HCT116 (cell line): Measurements from ENCODE around the gene A3GALT2. TPM values are rescaled to one million over a fixed set of nuclear protein-coding genes. Genes with fewer than 3 reads are reported as not detected.

Experiments used
- ATAC-seq: fragments of 200-7000 bp; cut with Tn5 transposase; 2 replicates; pipeline ENCODE4 v1.9.1; 2020; ENCODE audit warnings: mild to moderate bottlenecking, moderate library complexity
- BruUV-seq: library from RNA; stranded (reverse); fragments of 400-500 nt; replicated peaks from 2 replicates; lab custom pipeline; 2021; lab: Mats Ljungman, UMichigan
- CTCF ChIA-PET: fragments of 300-600 bp; sonication (Branson Sonifier 250); formaldehyde crosslinking; loops from one replicate; lab custom pipeline; 2021; ENCODE audit warnings: antibody characterized with exemption; lab: Charles Lee
- POLR2A ChIA-PET: fragments of 300-600, 350-600 bp; sonication (Branson Sonifier 250); formaldehyde crosslinking; loops from one replicate; lab custom pipeline; 2021; ENCODE audit warnings: antibody characterized with exemption; lab: Charles Lee
- RAD21 ChIA-PET, 2 experiments: fragments of 300-600 bp; sonication (Branson Sonifier 250); formaldehyde crosslinking; loops; one replicate each; lab custom pipeline; 2023; ENCODE audit warnings: low total read pairs in 2 of 2; ENCODE audit not compliant: uncharacterized antibody in 2 of 2, unreplicated experiment in 2 of 2, low non-redundant PET in 1 of 2; lab: Charles Lee
- DNase-seq: peaks from one replicate; pipeline ENCODE4 v3.0.0-alpha.2; 2010; ENCODE audit warnings: low read depth, low spot score
- H2AFZ ChIP-seq: fragments of 200-600 bp; shearing (Covaris generic), sonication (generic); 2 replicates; pipeline ENCODE4 v1.6.1; 2017; ENCODE audit warnings: low read depth, mixed run types, mixed read lengths, antibody characterized with exemption, low read length; ENCODE audit not compliant: poor library complexity, severe bottlenecking
- H3K27ac ChIP-seq: 2 replicates; pipeline ENCODE4 v1.5.1; 2012; ENCODE audit warnings: low read depth, low read length
- H3K27me3 ChIP-seq: fragments of 200-600 bp; sonication (generic); 2 replicates; pipeline ENCODE4 v1.6.1; 2016; ENCODE audit warnings: mixed run types, low read length, mixed read lengths; ENCODE audit not compliant: insufficient read depth
- H3K36me3 ChIP-seq, 2 experiments: fragments of 200-500 bp in 1 of 2; fragments of 200-600 bp in 1 of 2; sonication (Bioruptor generic) in 1 of 2; sonication (generic) in 1 of 2; 2 replicates each; pipeline versions ENCODE4 v1.5.1 to v1.6.1; 2014 to 2016; ENCODE audit warnings: low read length in 2 of 2, inconsistent platforms in 1 of 2, mixed read lengths in 1 of 2, mixed run types in 1 of 2; ENCODE audit not compliant: insufficient read depth in 2 of 2, control insufficient read depth in 1 of 2
- H3K4me1 ChIP-seq, 2 experiments: fragments of 200-600 bp in 1 of 2; sonication (generic) in 1 of 2; 2 replicates each; pipeline versions ENCODE4 v1.5.1 to v1.6.1; 2012 to 2017; ENCODE audit warnings: low read length in 2 of 2, inconsistent platforms in 1 of 2, mild to moderate bottlenecking in 1 of 2, mixed read lengths in 1 of 2, mixed run types in 1 of 2, moderate library complexity in 1 of 2; ENCODE audit not compliant: insufficient read depth in 2 of 2, control insufficient read depth in 1 of 2
- H3K4me2 ChIP-seq: fragments of 200-600 bp; sonication (generic); 2 replicates; pipeline ENCODE4 v1.6.1; 2017; ENCODE audit warnings: mixed run types, low read length, mixed read lengths
- H3K4me3 ChIP-seq, 2 experiments: fragments of 200-600 bp in 1 of 2; sonication (generic) in 1 of 2; replicated peaks in 1 of 2; 2 replicates each; pipeline ENCODE4 v1.5.1; 2011 to 2016; ENCODE audit warnings: low read length in 2 of 2, control low read depth in 1 of 2, low read depth in 1 of 2, mild to moderate bottlenecking in 1 of 2, mixed read lengths in 1 of 2, mixed run types in 1 of 2
- H3K79me2 ChIP-seq: fragments of 200-600 bp; sonication (generic); 2 replicates; pipeline ENCODE4 v1.6.1; 2017; ENCODE audit warnings: mild to moderate bottlenecking, mixed run types, low read length, moderate library complexity, mixed read lengths; ENCODE audit not compliant: insufficient read depth
- H3K9ac ChIP-seq: fragments of 200-600 bp; sonication (generic); 2 replicates; pipeline ENCODE4 v1.6.1; 2016; ENCODE audit warnings: low read length, mixed read lengths
- H3K9me2 ChIP-seq: fragments of 200-600 bp; sonication (generic), shearing (Covaris generic); 2 replicates; pipeline ENCODE4 v1.6.1; 2017; ENCODE audit warnings: mixed run types, mild to moderate bottlenecking, moderate library complexity; ENCODE audit not compliant: insufficient read depth
- H3K9me3 ChIP-seq, 2 experiments: fragments of 200-500 bp in 1 of 2; fragments of 200-600 bp in 1 of 2; sonication (Bioruptor generic) in 1 of 2; sonication (generic) in 1 of 2; 2 replicates each; pipeline ENCODE4 v1.6.1; 2014 to 2017; ENCODE audit warnings: low read length in 2 of 2, mixed read lengths in 2 of 2, inconsistent platforms in 1 of 2, low read depth in 1 of 2, mild to moderate bottlenecking in 1 of 2, mixed run types in 1 of 2, moderate library complexity in 1 of 2; ENCODE audit not compliant: control insufficient read depth in 1 of 2, insufficient read depth in 1 of 2
- H4K20me1 ChIP-seq: fragments of 200-600 bp; sonication (generic), shearing (Covaris generic); 2 replicates; pipeline ENCODE4 v1.6.1; 2017; ENCODE audit warnings: mixed run types, mild to moderate bottlenecking, moderate library complexity; ENCODE audit not compliant: insufficient read depth
- CBX3 ChIP-seq: IDR thresholded peaks from 2 replicates; pipeline ENCODE4 v1.6.1; 2012; ENCODE audit warnings: low read depth
- CEBPB ChIP-seq: IDR thresholded peaks from 2 replicates; pipeline ENCODE4 v1.6.1; 2012; ENCODE audit warnings: low read depth
- EGR1 ChIP-seq: IDR thresholded peaks from 2 replicates; pipeline ENCODE4 v1.6.1; 2012; ENCODE audit warnings: low read depth
- ELF1 ChIP-seq: IDR thresholded peaks from 2 replicates; pipeline ENCODE4 v1.6.1; 2012; ENCODE audit warnings: low read depth, borderline replicate concordance
- EZH2 ChIP-seq: fragments of 200-600 bp; sonication (generic); IDR thresholded peaks from 2 replicates; pipeline ENCODE4 v1.6.1; 2017; ENCODE audit warnings: antibody characterized with exemption, mixed run types
- EZH2phosphoT487 ChIP-seq: fragments of 200-600 bp; IDR thresholded peaks from 2 replicates; pipeline ENCODE4 v1.6.1; 2018; ENCODE audit warnings: antibody characterized with exemption, borderline replicate concordance
- FOSL1 ChIP-seq: IDR thresholded peaks from 2 replicates; pipeline ENCODE4 v1.6.1; 2012; ENCODE audit warnings: low read depth
- JUND ChIP-seq: IDR thresholded peaks from 2 replicates; pipeline ENCODE4 v1.6.1; 2012
- POLR2A ChIP-seq: IDR thresholded peaks from 2 replicates; pipeline ENCODE4 v1.7.0; 2011; ENCODE audit warnings: borderline replicate concordance; ENCODE audit not compliant: insufficient read depth, insufficient read length; ENCODE audit errors: extremely low read depth
- POLR2AphosphoS5 ChIP-seq: IDR thresholded peaks from 2 replicates; pipeline ENCODE4 v1.6.1; 2011; ENCODE audit warnings: mild to moderate bottlenecking, low read depth, low read length, moderate library complexity
- RAD21 ChIP-seq: IDR thresholded peaks from 2 replicates; pipeline ENCODE4 v1.6.1; 2012; ENCODE audit warnings: low read depth, mild to moderate bottlenecking
- SIN3A ChIP-seq: IDR thresholded peaks from 2 replicates; pipeline ENCODE4 v1.6.1; 2012; ENCODE audit warnings: low read depth
- SP1 ChIP-seq: IDR thresholded peaks from 2 replicates; pipeline ENCODE4 v1.6.1; 2012; ENCODE audit warnings: low read depth
- TCF7L2 ChIP-seq: IDR thresholded peaks from 2 replicates; pipeline ENCODE4 v1.7.0; 2011; ENCODE audit warnings: borderline replicate concordance, inconsistent platforms; ENCODE audit not compliant: insufficient read depth, insufficient read length; ENCODE audit errors: extremely low read depth
- YY1 ChIP-seq: IDR thresholded peaks from 2 replicates; pipeline ENCODE4 v1.6.1; 2011; ENCODE audit warnings: low read length, low read depth, moderate library complexity, mild to moderate bottlenecking; ENCODE audit not compliant: insufficient replicate concordance; ENCODE audit errors: extremely low read depth
- ZFX ChIP-seq: fragments of 450-650 bp; IDR thresholded peaks from 2 replicates; pipeline ENCODE4 v1.6.1; 2017
- ZNF274 ChIP-seq: fragments of 200-500 bp; sonication (Bioruptor generic); IDR thresholded peaks from 2 replicates; pipeline ENCODE4 v1.6.1; 2014; ENCODE audit warnings: mild to moderate bottlenecking, low read depth, low read length, inconsistent platforms
- intact Hi-C: fragments of 100-400 bp; cut with micrococcal nuclease; formaldehyde crosslinking; loops from 2 replicates; pipeline ENCODE4 v1.10.0; 2022
- total RNA-seq: library from RNA; stranded (reverse); gene quantifications from one replicate; pipeline ENCODE4 v1.2.1, GENCODE V29; 2021; ENCODE audit not compliant: unreplicated experiment
- TF ChIP-seq, protein P1 (sequence below): IDR thresholded peaks from 2 replicates; pipeline ENCODE4 v1.6.1; 2012
- TF ChIP-seq, protein P2 (sequence below): IDR thresholded peaks from 2 replicates; pipeline ENCODE4 v1.6.1; 2011; ENCODE audit warnings: mild to moderate bottlenecking, low read length, moderate library complexity; ENCODE audit not compliant: insufficient replicate concordance; ENCODE audit errors: extremely low read depth
- TF ChIP-seq, protein P3 (sequence below): IDR thresholded peaks from 2 replicates; pipeline ENCODE4 v1.6.1; 2012

The A3GALT2 gene
- total RNA-seq, 1 experiment from 2014 or later = not detected

DNA sequence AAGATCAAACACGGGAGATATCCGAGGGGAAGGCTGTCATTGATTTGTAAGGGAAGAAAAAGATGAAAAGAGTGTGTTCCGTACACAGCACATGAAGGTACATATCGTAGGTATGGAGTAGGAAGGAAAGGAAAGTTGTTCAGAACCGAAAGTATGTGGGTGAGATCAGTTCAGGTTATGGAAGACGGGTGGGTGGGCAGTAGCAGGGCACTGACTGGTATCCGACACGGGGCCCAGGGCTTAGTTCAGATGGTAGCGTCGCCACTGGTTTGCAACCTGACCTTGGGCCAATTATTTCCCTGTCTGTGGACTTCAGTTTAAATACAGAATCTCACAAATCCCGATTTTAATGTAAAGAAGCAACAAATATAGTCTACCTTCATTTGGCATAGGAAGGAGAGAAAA is 27.8 kb upstream of the A3GALT2 start:
- Histone ChIP-seq H3K9me3 (no peaks in the 10 kb centered on the region), H3K27me3 (no peaks in the 10 kb centered on the region)
- TF ChIP-seq ZFX (no peak), POLR2AphosphoS5 (0 out of 2 replicates have a peak, but pooled peaks have one; percentile 18), EZH2 (no peak), ZNF274 (no peak), CEBPB (no peak), SIN3A (no peak), TCF7L2 (peak; percentile 60), ELF1 (no peak), EZH2phosphoT487 (no peak), POLR2A (no peak), YY1 (no peak), JUND (no peak), RAD21 (no peak), CBX3 (no peak), FOSL1 (no peak), EGR1 (no peak), SP1 (no peak)
- TF ChIP-seq, protein P1, sequence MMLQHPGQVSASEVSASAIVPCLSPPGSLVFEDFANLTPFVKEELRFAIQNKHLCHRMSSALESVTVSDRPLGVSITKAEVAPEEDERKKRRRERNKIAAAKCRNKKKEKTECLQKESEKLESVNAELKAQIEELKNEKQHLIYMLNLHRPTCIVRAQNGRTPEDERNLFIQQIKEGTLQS = no peak
- TF ChIP-seq, protein P2, sequence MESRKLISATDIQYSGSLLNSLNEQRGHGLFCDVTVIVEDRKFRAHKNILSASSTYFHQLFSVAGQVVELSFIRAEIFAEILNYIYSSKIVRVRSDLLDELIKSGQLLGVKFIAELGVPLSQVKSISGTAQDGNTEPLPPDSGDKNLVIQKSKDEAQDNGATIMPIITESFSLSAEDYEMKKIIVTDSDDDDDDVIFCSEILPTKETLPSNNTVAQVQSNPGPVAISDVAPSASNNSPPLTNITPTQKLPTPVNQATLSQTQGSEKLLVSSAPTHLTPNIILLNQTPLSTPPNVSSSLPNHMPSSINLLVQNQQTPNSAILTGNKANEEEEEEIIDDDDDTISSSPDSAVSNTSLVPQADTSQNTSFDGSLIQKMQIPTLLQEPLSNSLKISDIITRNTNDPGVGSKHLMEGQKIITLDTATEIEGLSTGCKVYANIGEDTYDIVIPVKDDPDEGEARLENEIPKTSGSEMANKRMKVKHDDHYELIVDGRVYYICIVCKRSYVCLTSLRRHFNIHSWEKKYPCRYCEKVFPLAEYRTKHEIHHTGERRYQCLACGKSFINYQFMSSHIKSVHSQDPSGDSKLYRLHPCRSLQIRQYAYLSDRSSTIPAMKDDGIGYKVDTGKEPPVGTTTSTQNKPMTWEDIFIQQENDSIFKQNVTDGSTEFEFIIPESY = no peak
- TF ChIP-seq, protein P3, sequence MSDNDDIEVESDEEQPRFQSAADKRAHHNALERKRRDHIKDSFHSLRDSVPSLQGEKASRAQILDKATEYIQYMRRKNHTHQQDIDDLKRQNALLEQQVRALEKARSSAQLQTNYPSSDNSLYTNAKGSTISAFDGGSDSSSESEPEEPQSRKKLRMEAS = 0 out of 2 replicates have a peak, but pooled peaks have one; percentile 21
- TF ChIP-seq, all 23 proteins: peak for 3
- intact Hi-C loops = loop anchor here (10.0 kb wide), 1 partner anchor 224 kb away; no protein-coding TSS in a partner anchor
- POLR2A ChIA-PET = no interaction called here
- Histone ChIP-seq H3K36me3 (peaks cover 14 to 22% of the 10 kb centered on the region in 2 experiments), H3K4me2 (peak overlapping the region; percentile 90), H3K79me2 (peaks cover 59% of the 10 kb centered on the region), H2AFZ (no peak overlapping the region), H3K27ac (peak overlapping the region; percentile 85), H3K9ac (peak overlapping the region; percentile 76), H3K4me3 (peak overlapping the region; percentile 69 to 81), H4K20me1 (no peaks in the 10 kb centered on the region), H3K4me1 (peaks cover 25 to 54% of the 10 kb centered on the region in 2 experiments), H3K9me2 (no peaks in the 10 kb centered on the region)
- DNase-seq (no peak), ATAC-seq (no peak)
- BruUV-seq = no TSS peak
- CTCF ChIA-PET = interaction anchor here (1.1 kb wide), 1 partner anchor 53 kb away, joined by 3 read pairs; no protein-coding TSS in a partner anchor
- RAD21 ChIA-PET = no interaction called here
